Activated naive CD4-positive, alpha-beta T cell treated with anti-CD3 and anti-CD28 coated beads, Interleukin-2, amount 50 U/mL, for 16 hours (primary cell): ENCODE measurements around the gene CHMP4A.

Experiments
- DNase-seq: peaks from one replicate; pipeline ENCODE4 v3.0.0-alpha.2; 2020

The CHMP4A gene

DNA sequence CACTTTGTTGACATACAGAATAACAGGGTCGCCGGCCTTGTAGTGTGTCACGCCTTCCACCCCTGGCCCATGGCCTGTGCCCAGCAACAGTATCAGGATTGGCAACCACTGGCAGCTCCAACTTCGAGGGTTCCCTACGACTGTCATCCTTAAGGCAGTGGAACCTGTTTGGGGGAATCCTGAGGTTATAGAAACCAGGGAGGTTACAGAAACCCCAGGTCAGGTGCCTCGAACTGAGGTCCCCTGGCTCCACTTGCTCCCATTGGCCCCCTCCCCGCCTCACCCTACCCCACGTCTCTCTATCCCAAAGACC is 18.5 kb downstream of the CHMP4A start:
- DNase-seq: no peak

DNA sequence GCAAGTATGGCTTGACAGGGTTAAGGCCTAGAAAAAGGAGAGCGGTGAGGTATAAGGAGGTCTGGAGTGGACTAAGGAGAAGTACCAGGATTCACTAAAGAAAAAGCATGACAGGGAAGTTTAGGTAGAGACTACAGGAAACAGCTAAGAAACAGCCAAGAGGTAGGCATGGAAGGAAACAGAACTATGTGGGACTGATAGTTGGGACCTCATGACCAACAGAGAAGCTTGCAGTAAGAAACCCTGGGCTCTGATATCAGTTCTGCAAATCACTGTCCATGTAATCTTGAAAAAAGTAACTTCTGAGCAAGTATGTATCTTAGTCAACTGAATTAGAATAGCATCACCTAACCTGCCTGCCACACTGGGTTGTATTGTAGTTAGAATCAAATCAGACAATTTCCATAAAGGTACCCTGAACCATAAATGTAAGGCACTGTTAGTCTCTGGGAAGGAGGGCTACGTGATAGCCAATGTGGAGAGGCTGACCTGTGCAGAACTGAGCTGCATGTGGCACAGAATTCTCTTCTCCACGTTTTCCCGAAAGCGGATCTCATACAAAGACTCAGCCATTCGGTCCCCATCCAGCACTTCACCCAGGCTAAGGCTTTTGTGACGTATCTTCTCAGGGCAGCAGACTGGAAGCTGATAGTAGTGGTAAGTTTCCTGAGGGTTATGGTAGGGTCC is 19.0 kb downstream of the CHMP4A start:
- no peak for DNase-seq

DNA sequence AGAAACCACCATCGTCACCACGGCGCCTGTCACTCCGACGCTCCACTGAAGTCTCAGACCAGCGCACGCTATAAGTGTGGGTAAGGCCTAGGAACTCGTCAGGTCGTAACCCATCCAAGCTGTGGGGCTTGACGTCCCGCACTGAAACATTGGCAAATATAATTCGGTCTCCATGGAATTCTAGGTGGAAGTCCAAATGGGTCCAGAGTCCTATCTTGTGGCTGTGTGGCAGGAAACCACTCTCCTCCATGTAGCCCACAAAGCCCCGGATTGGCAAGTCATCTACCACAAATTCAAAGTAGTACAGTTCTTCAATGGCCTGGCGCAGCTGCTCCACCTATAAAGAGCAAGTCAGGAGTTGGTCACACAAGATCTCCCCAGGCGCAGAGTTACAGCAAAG is 20.4 kb downstream of the CHMP4A start:
- no peak for DNase-seq

DNA sequence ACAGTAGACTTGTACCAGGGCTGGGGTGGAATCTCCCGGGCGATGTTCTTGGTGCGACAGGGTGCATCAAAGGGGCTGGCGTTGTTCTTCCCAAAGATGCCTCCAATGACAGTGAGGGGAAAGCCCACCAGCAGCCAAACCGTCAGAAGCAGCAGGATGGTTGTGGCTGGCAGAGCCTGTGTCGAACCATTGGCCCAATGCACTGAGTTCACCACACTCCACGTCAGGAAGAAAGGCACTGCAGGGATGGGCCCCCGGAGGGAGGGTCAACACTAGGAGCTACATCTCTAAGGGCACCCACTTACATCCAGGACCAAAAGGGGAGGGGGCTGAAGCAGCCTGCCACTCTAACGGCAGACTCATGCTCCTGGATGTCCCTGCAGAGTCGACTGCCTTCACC is 22.9 kb downstream of the CHMP4A start:
- no peak for DNase-seq

DNA sequence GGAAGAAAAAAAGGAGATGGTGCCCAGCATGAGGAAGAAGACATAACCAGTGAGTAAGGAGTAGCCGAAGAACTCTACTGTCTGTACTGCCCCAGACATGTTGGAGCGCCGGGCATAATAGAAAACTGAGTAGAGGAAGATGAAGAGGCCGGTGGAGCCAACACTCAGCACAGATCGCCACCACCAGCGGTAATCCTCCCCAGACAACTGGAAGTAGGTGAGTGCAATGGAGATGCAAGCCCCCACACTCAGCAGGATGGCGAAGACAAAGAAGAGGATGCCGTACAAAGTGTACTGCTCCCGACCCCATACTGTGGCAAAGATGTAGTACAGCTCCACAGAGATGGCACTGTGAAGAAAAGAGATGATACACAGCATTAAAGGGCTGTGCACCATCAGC is 23.8 kb downstream of the CHMP4A start:
- DNase-seq: no peak

DNA sequence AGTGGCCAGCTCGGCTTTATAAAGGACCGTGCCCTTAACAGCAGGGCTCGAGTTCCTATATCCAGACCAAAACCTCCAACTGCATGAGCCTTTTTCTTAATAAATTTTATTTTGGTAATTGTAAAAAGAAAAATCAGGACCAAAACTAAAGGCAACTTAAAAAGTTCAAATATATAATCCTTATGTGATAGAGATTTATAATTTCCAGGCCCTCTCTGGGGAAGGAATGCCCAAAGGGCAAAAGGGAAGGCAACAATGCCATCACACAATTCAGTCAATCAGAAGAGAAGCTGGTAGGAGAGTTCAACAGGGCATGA is 24.3 kb downstream of the CHMP4A start:
- DNase-seq: no peak

DNA sequence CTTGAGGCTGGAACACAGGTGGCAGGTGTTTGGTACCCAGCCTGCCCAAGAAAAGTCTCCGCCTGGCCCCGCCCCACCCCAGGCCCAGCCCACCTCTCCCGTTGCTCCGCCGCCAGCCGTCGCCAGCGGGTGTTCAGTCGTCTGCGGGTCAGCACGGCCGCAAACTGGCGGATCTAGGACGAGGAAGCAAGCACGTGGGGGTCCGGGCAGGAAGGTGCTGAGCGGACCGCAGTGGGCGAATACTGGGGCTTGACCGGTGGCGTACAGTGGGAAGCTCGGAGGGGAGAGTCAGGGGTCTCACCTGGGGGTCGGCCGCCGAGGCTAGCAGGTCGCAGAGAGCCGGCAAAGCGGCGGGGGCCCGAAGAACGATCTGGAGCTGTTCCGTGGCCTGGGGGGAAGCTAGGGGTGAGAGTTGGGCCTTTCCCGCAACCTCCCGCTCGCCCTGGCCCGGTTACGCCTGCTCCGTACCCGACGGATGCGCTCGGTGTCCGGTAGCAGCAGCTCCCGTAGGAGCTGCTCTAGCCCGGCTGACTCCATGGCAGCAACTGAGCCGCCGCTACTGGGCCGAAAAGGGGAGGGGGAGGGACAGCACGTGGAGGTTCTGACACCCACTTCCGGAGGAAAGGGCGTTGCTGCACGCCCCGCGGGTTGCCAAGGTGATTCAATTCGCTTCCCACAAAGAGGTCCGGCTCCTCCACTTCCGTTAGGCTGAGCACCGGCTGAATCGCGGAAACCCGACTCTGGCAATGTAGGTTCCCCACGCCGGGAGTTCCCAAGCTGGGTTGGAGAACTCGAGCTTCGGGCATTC is 24.8 kb downstream of the CHMP4A start, which contains the start of gene IPO4:
Gene IPO4, minus strand, starts transcription at position 566 of the 808 bp plus-strand sequence. Its CDS starts 29 bp downstream, at position 537.
- peak; percentile 95 for DNase-seq

DNA sequence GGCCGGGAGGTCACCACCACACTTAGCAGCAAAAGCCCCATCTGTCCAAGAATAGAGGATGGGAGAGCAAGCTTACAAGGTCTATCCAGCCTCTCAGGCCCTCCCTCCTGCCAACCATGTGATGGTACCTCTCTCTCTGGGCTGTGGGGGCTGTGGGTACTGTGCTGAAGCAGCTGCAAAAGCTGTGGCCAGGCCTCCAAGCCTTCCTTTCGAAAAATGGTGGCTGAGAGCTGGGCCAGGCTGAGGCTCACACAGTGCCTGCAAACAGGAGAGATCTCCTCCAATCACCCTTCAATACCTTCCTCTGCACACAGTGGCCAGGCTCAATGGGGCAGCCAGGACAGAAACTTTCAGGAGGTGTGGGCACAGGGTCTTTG is 25.8 kb downstream of the CHMP4A start:
- DNase-seq: no peak

DNA sequence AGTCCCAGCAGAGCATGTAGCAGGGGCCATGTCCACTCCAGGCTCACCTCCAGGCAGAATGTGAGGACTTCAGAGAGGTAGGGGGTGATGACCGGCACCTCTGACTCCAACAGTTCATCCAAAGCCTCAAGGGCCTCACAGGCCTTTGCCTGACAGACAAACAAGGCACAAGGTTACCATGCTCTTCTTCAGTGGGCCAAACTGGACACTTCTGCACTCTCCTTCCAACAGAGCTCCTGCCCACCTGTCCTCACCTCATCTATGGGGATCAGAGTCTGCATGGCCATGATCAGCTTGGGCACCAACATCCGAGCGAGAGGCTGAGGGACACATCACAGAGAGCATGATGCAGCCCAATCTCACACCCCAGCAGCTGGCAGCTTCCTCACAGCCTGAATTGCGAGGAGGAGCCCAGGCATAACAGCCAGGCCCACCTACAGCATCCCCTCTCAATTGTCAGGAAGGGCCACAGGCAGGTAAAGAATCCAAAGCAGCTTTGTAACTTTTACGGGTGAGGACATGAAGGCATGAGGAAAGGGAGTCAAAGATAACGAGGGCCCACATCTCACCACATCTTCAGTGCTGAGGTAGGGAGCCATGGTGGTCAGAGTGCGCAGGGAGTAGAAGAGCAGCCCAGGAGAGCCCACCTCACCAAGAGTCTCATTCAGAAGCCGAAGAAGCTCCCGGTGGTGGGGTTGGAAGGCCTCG is 26.3 kb downstream of the CHMP4A start:
- DNase-seq: no peak

DNA sequence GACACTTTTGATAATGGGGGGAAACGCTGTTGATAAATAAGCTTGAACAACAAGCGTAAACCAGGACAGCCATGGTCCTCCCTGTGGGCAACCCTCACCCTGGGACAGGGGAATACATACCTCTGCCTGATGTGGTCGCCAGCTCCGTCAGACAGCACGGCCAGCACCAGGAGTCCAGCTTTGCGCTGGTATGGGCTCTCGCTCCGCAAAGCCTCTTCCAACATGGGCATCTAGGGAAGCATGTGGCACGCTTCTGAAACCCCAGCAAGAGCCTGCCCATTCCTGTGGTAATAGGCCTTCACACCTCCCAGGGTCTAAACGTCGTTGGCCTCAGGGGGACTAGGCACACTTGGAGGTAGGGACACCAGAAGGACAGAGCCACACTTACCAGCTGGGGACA is 27.5 kb downstream of the CHMP4A start:
- DNase-seq: no peak

DNA sequence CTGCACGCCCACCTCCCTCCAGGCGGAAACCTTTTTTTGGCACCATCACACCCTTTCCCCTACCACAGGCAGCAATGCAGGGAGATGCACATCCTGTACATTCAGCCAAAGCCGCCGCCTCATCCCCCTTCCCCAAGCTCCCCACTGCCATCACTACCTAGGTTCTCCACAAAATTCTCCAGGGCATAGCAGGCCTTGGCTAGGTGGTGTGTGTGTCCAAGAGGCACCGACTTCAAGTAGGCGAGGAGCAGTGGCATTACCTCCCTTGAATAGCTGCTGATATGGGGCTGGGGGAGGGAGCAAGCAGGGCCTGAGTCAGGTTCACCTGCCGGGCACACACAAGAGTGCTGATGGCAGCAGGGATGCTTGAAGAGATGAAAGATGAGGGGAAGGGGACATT is 28.3 kb downstream of the CHMP4A start:
- no peak for DNase-seq

DNA sequence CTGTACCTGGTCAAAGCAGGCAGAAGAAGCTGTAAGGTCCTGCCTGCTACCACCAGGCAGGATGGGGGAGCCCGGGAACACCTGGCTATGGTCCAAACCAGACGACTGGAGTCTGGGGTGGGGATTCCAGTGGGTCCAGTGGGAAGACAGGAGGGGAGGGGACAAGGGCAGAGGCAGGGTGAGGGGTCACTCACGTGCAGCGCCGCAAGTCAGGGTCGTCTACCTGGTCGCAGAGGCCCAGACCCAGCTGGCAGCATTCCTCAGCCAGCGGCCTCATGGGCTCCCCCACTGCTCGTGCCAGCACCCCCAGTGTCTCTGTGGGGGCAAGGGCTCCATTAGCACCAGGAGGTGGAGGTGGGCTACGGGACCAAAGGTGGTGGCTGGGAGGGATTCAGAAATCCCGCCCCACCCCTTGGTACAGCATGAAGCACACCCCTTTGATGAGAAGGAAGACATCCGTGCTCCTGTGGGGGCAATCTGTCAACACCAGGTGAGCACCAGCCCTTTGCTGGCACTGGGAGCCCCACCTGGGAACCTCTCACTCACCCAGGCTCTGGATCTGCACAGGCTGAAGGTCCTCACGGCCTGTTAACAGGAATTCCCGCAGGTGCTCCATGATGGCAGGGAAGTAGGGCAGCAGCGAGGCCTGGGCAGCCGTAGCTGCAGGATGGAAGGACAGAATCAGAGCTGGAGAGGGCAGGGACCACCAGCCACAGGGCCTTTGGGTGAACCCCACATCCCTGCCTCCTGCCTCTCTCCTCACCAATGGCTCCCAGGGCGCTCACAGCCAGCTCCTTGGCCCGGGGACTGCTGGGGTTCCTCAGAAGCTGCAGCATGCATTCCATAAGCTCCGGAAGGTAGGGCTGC is 29.0 kb downstream of the CHMP4A start:
- no peak for DNase-seq

DNA sequence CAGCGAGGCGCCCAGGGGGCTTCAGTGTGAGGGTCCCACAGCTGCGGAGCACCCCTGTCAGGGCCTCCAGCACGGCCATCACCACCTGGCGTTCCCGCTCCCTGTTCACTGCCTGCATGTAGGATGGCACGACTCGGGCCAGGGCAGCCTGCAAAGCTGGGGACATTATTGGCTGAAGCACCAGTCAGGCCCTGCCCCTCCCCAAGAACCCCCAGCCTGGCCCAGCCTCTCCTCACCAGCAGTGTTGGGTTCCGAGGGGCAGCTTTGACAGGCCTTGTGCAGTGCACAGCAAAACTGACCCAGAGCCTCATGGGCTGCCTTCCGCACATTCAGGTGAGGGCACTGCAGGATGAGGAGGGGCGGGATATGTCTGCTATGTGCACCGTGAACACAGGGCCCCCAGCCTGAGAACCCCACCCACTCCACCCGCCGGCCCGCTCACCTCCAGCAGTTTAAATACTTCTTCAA is 30.2 kb downstream of the CHMP4A start:
- DNase-seq: no peak

DNA sequence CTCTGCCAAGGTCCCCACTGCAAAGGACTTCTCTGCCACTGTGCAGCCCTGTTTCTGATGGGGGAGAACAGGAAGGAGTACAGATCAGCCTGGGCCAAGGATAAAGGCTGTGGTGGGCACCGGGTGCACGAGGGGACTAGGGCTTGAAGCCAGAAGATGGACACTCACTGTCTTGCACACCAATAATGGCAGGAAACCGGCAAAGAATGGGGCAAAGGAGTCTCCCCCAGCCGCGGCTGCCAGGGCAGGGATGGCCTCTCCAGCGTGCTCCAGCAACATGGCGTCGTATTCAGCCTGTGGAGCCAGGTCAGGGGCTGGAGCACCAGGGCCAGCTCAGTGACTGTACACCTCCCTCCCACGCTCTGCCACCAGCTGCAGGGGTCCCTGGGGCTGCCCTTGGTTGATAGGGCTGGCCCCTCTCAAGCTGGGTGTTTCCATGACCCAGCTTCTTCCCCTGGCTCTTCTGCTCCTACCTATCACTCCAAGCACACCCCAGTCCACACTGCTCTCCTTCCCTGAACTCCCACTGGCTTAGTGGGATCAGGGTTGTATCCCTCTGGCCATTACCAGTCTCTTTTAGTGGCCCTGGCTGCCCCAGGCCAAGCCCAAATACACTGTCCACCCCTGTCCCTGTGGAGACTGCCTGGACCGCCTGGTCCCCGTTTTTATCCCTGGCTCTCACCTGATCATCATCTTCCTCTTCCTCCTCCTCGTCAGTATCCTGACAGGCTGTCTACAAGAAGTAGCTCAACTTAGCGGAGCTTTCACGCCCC is 31.0 kb downstream of the CHMP4A start:
- no peak for DNase-seq

DNA sequence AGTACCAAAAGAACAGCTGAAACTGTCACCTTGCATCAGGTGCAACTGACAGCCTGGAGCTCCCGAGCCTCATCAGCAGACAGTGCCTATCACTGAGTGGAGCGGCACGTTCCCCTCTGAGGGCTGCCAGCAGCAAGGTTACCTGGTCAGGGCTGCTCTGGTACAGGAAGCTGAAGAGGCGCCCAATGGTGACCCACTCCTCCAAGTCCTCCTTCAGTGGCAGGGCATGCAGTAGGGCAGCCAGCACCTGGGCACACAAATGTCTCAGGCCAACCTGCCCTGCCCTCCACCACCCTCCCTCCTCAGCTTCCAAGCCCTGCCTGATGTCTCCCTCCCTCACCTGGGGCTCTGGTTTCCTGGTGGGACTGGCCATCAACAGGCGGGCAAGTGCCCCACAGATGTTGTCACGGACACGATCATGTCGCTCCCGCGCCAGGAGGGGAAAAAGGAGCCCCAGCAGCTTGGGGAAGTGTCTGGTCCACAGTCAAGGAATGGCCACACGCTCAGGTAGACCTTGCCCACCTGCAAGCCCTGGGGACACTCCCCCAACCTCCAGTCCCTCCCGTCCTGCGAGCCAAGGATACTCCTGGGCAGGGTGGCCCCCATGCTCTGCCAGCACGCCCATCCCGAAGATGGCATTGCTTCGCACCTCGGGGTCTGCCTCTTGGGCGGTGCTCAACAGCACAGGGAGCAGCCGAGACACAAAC is 31.8 kb downstream of the CHMP4A start:
- no peak for DNase-seq

DNA sequence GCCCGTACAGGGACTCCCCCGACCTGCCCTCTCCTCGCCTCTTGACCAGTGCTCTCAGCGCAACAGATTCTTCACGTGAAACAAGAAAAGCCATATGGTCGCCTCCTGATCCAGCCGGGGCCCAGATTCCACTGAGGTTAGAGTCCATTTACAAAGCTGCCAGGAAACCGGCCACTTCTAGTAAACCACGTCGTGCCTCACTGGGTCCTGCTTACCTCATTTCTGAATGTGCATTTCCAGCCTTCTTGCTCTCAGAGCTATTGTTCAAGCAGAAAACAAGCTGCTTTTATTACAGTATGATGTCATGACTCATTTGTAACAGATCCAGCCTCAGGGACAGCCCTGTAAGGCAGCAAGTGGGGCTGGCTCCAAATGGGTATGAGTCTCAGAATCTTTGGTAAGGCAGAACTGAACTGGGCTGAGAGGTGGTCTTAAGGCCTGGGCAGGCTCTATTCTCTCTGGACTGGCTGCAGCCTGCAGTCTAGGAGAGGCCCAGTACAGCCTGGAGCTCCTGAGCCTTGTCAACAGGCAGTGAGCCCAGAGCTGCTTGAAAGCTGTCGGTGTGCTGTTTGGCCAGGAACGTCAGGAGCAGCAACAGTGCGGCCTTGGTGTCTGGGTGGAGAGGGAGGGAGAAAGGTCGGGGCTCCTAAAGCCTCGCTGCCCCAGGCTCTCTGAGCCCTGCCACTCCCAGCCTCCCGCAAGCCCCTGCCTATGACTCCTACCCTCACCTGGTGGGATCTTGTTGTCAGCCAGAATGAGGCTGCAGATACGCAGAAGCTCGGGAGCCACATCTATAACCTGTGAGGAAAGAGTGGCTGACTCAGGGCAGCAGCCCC is 33.1 kb downstream of the CHMP4A start:
- no peak for DNase-seq

DNA sequence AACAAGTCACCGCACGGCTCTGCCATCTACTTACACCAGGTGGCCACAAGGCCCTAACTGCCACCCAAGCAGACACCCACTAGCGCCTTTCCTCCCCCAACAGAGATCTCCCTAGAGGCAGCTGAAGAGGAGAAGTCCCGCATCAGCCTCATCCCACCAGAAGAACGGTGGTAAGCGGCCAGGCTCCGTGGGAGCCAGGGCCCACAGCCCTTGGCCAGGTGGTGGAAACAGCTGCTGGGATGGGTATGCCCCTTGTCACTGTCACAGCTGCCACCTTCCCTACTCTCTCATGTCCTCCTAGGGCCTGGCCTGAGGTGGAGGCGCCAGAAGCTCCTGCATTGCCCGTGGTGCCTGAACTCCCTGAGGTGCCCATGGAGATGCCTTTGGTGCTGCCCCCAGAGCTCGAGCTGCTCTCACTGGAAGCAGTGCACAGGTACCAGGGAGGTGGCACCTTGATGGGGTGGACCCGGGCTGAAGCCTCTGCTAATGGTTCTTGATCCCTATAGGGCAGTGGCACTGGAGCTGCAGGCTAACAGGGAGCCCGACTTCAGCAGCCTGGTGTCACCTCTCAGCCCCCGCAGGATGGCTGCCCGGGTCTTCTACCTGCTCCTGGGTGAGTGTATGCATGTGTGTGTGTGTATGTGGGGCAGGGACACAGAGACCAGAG is 33.9 kb downstream of the CHMP4A start:
- DNase-seq: no peak

DNA sequence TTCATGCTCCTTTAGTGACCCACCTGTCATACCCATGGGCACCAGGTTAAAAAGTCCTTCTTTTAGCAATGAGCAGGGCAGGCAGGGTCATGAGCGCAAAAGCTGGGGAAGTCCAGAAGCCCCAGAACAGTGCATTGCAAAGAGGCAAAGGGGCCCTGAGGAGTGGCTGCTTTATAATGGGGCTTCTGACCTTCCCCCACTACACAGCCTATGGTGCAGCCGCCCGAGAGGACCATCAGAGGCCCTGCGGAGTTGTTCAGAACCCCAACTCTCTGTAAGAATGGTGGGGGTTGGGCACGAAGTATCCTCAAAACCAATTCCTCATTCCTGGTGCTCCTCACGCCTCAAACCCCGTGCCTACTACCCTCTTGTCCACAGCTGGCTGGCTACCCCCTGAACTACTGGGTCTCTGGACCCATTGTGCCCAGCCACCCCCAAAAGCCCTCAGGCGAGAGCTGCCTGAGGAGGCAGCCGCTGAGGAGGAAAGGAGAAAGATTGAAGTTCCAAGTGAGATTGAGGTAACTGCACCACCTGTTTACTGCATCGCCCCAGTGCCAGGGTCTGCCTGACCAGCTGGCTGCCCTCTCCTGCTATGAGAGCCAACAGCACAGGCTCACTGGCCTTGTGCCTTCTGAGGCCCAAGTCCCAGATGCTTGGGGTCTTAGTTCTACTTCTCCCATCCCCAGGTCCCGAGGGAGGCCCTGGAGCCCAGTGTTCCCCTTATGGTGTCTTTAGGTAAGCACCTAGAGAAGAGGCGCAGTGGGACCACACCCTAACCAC is 34.7 kb downstream of the CHMP4A start:
- no peak for DNase-seq

DNA sequence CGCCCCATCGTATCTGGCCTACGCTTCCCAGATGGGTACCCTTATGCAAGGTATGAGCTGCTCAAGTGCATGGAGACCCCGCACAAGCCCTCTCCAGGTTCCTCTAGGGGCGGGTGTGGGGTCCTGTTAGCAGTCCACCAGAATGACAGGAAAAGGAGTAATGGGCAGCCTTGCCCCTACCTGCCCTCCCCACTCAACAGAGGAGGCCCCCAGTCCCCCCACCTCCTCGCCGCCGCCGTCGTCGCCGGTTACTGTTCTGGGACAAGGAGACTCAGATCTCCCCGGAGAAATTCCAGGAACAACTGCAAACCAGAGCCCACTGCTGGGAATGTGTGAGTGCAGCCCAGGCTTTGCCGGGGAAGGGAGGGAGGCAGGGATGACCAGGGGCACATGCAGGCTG is 35.4 kb downstream of the CHMP4A start:
- DNase-seq: no peak
